HG02571 (cell line): ENCODE data around the gene BABAM2.

Source experiments
- ATAC-seq: cut with Tn5 transposase; IDR thresholded peaks from one replicate; pipeline ENCODE4 v1.9.1; 2021; ENCODE audit warnings: mild to moderate bottlenecking, moderate library complexity; ENCODE audit not compliant: unreplicated experiment

Gene BABAM2

GRCh38 chr2:28150236-28150915, 259.8 kb downstream of the BABAM2 start:
- no peak for ATAC-seq

- no peak for ATAC-seq
Measured at GRCh38 chr2:28150994-28151393, 260.5 kb downstream of the BABAM2 start.

GRCh38 chr2:28152585-28153280, 262.2 kb downstream of the BABAM2 start:
- no peak for ATAC-seq

GRCh38 chr2:28153851-28154250, 263.3 kb downstream of the BABAM2 start:
- no peak for ATAC-seq

- no peak for ATAC-seq
Measured at GRCh38 chr2:28155086-28155485, 264.6 kb downstream of the BABAM2 start.

- no peak for ATAC-seq
Measured at GRCh38 chr2:28155627-28156026, 265.1 kb downstream of the BABAM2 start.

GRCh38 chr2:28158791-28159190, 268.3 kb downstream of the BABAM2 start:
- no peak for ATAC-seq

GRCh38 chr2:28160986-28161425, 270.5 kb downstream of the BABAM2 start:
- ATAC-seq, result no peak

- no peak for ATAC-seq
Measured at GRCh38 chr2:28161466-28161865, 270.9 kb downstream of the BABAM2 start.

- ATAC-seq, result no peak
Measured at GRCh38 chr2:28162564-28162963, 272.0 kb downstream of the BABAM2 start.

GRCh38 chr2:28163028-28163427, 272.5 kb downstream of the BABAM2 start:
- no peak for ATAC-seq

- no peak for ATAC-seq
Measured at GRCh38 chr2:28163627-28164279, 273.2 kb downstream of the BABAM2 start.

GRCh38 chr2:28164280-28164801, 273.8 kb downstream of the BABAM2 start:
- no peak for ATAC-seq

- no peak for ATAC-seq
Measured at GRCh38 chr2:28165087-28165635, 274.6 kb downstream of the BABAM2 start.

- ATAC-seq, result no peak
Measured at GRCh38 chr2:28166956-28167355, 276.4 kb downstream of the BABAM2 start.

- ATAC-seq, result no peak
Measured at GRCh38 chr2:28168376-28168775, 277.8 kb downstream of the BABAM2 start.

- no peak for ATAC-seq
Measured at GRCh38 chr2:28169492-28169891, 279.0 kb downstream of the BABAM2 start.

- ATAC-seq, result no peak
Measured at GRCh38 chr2:28172114-28172898, 281.8 kb downstream of the BABAM2 start.

- no peak for ATAC-seq
Measured at GRCh38 chr2:28173377-28173776, 282.8 kb downstream of the BABAM2 start.

GRCh38 chr2:28174211-28174610, 283.7 kb downstream of the BABAM2 start:
- ATAC-seq, result no peak

GRCh38 chr2:28175028-28175427, 284.5 kb downstream of the BABAM2 start:
- ATAC-seq, result no peak
